ENCODE data around the gene IL18RAP.

Gene IL18RAP, protein sequence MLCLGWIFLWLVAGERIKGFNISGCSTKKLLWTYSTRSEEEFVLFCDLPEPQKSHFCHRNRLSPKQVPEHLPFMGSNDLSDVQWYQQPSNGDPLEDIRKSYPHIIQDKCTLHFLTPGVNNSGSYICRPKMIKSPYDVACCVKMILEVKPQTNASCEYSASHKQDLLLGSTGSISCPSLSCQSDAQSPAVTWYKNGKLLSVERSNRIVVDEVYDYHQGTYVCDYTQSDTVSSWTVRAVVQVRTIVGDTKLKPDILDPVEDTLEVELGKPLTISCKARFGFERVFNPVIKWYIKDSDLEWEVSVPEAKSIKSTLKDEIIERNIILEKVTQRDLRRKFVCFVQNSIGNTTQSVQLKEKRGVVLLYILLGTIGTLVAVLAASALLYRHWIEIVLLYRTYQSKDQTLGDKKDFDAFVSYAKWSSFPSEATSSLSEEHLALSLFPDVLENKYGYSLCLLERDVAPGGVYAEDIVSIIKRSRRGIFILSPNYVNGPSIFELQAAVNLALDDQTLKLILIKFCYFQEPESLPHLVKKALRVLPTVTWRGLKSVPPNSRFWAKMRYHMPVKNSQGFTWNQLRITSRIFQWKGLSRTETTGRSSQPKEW

DNA sequence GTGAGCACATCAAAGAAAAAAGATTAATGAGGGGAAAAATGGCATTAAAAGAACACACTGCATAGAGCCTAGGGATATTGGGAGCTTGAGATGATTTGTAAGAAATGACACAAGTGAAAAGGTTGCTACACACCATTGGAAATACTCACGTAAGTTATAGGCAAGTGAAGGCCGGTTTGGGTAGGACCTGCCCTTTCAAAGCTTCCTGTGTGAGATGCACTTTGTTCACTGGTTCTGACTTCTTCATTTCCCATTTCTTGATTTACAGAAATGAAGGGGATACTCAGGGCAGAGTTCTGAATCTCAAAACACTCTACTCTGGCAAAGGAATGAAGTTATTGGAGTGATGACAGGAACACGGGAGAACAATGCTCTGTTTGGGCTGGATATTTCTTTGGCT, at the start of gene IL18RAP:
IL18RAP (plus strand) TSS at position 251 of the 400 bp plus-strand sequence; CDS start at position 369, 118 bp downstream.
- DNase-seq (ENCODE audit: low spot score), result no peak

GRCh38 chr2:102376052-102376591, 46.8 kb upstream of the IL18RAP start:
- no peak for DNase-seq (ENCODE audit: low spot score)

GRCh38 chr2:102383722-102384121, 39.2 kb upstream of the IL18RAP start:
- no peak for DNase-seq (ENCODE audit: low spot score)

GRCh38 chr2:102385522-102385921, 37.4 kb upstream of the IL18RAP start:
- DNase-seq (ENCODE audit: low spot score), result no peak

GRCh38 chr2:102386004-102386403, 37.0 kb upstream of the IL18RAP start:
- no peak for DNase-seq (ENCODE audit: low spot score)

- DNase-seq (ENCODE audit: low spot score), result no peak
Measured at GRCh38 chr2:102386867-102387541, 36.0 kb upstream of the IL18RAP start.

DNA sequence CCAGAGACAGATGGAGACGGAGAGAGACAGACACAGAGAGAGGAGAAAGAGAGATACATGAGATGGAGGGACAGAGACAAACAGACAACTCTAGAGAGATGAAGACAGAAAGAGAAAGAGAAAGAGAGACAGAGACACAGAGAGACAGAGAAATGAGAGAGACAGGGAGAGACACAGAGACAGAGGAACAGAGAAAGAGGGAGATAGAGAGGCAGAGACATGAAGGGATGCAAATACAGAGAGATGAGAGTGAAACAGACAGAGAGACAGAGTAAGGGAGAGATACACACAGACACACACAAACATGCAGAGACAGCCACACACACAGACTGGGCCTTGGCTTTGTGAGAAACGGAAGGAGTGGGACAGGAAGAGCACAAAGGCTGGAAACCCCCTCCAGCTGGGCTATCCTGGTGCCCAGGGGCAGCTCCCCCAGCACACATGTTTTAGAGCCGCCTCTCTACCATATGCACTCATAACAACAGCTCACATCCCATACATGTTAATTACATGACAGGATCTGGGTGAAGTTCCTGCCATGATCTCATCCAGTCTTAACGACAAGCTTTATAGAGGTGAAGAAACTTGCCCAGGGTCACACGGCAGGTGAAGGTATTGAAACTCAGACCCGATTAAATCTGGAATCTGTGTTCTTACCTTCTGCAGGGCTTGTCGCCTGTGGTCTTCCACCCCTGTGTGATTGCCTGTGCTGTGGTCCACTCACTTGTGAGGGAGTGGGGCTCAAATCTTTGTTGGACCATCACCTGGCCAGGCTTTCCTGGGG, 35.0 kb upstream of the IL18RAP start:
- DNase-seq (ENCODE audit: low spot score), result no peak

DNA sequence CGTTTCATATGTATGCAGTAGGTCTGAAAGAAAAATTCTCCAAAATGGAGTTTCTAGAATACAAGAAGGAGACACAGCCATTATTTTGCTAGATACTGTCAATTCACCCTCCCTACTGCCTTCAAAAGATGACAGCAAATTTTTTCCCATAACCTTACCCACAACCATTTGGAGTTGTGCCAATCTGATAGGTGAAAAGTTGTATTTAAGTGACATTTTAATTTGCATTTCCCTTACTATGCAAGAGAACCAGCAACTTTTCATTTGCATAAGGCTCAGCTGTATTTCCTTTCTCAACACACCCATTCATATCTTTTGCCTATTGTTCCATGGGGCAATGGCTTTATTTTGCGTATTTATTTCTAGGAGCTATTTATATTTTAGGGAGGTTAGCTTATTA, 31.4 kb upstream of the IL18RAP start:
- DNase-seq (ENCODE audit: low spot score), result no peak

DNA sequence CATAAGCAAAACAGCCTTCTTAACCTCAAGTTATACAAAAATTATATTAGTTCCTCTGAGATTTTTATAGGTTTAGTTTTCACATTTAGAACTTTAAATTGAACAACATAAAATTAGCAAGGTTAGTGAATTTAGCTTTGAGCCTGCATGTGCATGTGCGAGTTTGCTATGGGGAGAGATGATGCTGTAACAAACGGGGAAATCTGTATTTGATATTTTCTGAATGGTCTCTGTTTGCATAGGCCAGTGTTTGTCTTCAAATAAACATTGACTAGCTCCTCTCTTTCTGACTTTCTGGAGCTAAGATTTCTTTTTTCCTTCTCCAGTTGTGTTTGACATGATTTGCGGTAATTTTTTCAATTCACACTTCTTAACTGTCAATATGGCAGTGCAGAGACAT, 30.9 kb upstream of the IL18RAP start:
- no peak for DNase-seq (ENCODE audit: low spot score)

DNA sequence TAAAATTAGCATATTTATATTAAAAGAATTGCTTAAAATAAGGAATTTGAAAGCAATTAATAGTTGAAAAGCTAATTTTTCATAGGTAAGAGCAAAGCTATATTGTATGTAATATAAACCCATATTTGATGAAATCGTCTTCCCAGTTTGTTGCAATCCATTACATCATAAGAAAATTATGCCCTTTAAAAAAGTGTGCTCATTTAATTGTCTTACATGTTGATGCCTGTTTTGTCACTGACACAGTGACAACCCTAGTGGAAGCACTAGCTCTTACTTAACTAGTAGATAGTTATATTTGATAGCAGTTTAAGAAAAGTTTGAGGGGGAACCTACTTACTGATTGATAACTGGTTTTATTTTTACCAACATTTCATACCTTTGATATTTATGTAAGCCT, 30.0 kb upstream of the IL18RAP start:
- no peak for DNase-seq (ENCODE audit: low spot score)

- no peak for DNase-seq (ENCODE audit: low spot score)
Measured at GRCh38 chr2:102396012-102396411, 26.9 kb upstream of the IL18RAP start.

- DNase-seq (ENCODE audit: low spot score), result no peak
Measured at GRCh38 chr2:102397209-102397608, 25.8 kb upstream of the IL18RAP start.

- no peak for DNase-seq (ENCODE audit: low spot score)
Measured at GRCh38 chr2:102399499-102400141, 23.3 kb upstream of the IL18RAP start.

GRCh38 chr2:102401456-102401855, 21.5 kb upstream of the IL18RAP start:
- no peak for DNase-seq (ENCODE audit: low spot score)

- DNase-seq (ENCODE audit: low spot score), result no peak
Measured at GRCh38 chr2:102401865-102402264, 21.1 kb upstream of the IL18RAP start.

GRCh38 chr2:102410952-102411351, 12.0 kb upstream of the IL18RAP start:
- no peak for DNase-seq (ENCODE audit: low spot score)

DNA sequence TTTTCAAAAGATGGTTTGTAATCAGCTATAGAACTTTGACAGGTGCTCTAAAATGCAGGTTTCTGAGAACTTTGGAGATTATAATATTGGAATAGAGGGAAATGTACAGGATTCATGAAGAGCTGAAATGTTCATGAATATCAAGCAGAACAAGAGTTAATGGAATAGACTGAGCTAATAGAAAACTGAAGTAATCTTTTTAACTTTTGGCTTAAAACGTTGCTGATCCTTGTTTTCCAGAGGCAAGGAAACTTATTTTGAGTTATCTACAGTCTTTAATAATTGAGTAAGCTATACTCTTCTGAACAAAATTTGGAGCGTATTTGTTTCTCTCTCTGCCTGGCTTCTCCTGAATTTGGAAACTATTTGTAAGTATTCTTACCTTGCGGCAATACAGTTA, 10.8 kb upstream of the IL18RAP start:
- DNase-seq (ENCODE audit: low spot score), result no peak

DNA sequence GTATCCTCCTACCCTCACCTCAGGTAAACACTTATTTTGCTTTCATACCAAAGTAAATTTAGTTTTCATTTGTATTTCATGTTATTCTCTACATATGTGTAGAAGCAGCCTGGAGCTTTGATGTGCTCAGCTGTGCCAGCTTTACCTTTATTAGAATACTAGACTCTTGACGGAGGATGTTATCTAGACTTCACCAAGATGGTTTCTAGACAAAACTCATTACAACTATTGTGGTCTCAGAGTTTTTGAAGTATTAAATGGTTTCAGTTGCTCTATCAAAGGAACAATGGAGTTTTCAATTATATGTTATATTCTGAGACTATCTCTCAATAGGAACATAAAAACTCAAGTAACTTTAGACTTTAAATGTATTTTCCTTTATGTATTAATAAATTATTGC, 5.0 kb upstream of the IL18RAP start:
- DNase-seq (ENCODE audit: low spot score), result no peak

DNA sequence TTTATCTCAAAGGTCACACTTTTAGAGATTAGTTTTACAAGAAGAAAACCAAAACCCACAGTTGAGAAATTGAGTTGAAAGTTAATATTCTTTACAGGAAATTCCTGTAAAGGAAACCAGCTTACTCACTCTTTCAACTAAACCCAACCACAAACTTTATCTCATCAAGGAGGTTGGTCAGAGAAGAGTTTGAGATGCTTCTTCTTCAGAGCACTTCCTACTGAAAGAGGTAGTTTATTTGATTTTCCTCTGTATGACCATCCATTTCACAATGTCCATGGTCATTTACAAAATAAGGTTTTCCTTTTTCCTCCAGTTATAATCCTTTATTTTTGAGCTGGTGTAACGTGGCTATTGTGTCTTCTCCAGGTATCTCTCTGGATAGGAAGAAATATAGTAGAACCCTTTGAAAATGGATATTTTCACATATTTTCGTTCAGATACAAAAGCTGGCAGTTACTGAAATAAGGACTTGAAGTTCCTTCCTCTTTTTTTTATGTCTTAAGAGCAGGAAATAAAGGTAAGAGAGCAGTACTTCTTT, 4.5 kb upstream of the IL18RAP start:
- peak; percentile 83 for DNase-seq (ENCODE audit: low spot score)

GRCh38 chr2:102420290-102420689, 2.7 kb upstream of the IL18RAP start:
- DNase-seq (ENCODE audit: low spot score), result no peak

Data from activated CD4-positive, alpha-beta T cell treated with anti-CD3 and anti-CD28 coated beads, Interleukin-2, Interleukin-4, amounts not matched to agents 100 ng/mL and 50 ng/mL, durations not matched to agents 16 hours and 8 hours (primary cell).